HT1080 (cell line): ENCODE measurements around the gene C2orf81. TPM values are rescaled to one million over a fixed set of nuclear protein-coding genes. Genes with fewer than 3 reads are reported as not detected.
A peak's percentile ranks its signal among the peaks of the same experiment; 100 is the strongest.
"Not testable (repeated sequence)": the region's sequence is repeated elsewhere in the genome, so short reads cannot be mapped to it uniquely, and the experiment has no call there.

Experiments used
- DNase-seq: peaks from one replicate; pipeline ENCODE4 v3.0.0-alpha.2; 2015; ENCODE audit warnings: low read depth
- polyA plus RNA-seq, 2 experiments: library from polyadenylated mRNA; depleted of rRNA; stranded (reverse); fragments of >200 nt; gene quantifications; 2 replicates each; pipeline ENCODE4 v1.2.3, GENCODE V29; 2015
- total RNA-seq: library from RNA; depleted of rRNA; stranded (reverse); fragments of >200 nt; shearing (Covaris generic); gene quantifications from 2 replicates; pipeline ENCODE4 v1.2.3, GENCODE V29; 2014; rRNA removed

C2orf81 gene
- 0.37 and 2.2 TPM in 2 replicates for total RNA-seq
- 1.3 and 2.9 TPM in 2 replicates for polyA plus RNA-seq (2015; cell fraction: cytosol; rRNA removed)
- 1.9 and 2.3 TPM in 2 replicates for polyA plus RNA-seq (2015; cell fraction: nucleus; rRNA removed)

DNA sequence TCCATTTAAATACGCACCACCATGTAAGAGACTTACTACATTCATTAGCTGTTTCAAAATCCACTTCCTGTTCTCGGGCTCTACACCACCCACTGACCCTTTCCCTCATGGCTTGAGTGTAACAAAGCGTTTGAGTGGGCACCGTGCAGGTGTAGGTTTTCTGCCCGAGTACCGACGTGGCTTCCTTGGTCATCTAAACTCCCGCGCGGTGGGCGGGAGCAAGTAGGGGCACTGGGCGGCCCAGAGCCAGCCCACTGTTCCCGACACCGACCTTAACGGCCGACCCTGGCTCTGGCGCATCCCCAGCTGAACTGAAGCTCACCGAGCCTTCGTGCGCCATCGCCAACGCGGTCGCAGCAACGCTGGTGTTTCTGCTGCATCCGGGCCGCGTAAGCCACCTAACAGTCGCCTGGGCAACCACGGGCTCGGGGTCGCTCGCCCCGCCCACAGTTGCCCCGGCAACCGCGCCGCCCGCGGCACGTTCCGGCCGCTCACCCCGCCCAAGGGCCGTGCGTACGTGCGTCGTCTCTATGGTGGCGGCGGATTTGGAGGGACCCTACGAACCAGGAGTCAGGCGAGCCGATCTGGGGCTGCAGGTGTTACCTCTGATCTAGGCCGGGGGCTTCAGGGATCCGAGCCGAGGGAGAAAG, at the start of gene C2orf81, which contains the start of gene WDR54:
C2orf81 (minus strand) TSS at position 399 of the 650 bp plus-strand sequence; CDS start at position 340, 59 bp downstream.
WDR54 (plus strand) TSS at position 510 of the 650 bp plus-strand sequence. CDS start 424 bp downstream, outside the sequence.
- DNase-seq, result peak; percentile 93

DNA sequence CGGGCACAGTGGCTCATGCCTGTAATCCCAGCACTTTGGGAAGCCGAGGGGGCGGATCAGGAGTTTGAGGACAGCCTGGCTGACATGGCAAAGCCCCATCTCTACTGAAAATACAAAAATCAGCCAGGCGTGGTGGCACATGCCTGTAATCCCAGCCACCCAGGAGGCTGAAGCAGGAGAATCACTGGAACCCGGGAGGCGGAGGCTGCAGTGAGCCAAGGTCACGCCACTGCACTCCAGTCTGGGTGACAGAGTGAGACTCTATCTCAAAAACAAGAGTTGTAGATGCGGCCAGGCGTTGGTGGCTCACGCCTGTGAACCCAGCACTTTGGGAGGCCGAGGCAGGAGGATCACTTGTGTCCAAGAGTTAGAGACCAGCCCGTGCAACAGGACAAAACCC, 49.3 kb upstream of the C2orf81 start:
- DNase-seq, result not testable (repeated sequence)

DNA sequence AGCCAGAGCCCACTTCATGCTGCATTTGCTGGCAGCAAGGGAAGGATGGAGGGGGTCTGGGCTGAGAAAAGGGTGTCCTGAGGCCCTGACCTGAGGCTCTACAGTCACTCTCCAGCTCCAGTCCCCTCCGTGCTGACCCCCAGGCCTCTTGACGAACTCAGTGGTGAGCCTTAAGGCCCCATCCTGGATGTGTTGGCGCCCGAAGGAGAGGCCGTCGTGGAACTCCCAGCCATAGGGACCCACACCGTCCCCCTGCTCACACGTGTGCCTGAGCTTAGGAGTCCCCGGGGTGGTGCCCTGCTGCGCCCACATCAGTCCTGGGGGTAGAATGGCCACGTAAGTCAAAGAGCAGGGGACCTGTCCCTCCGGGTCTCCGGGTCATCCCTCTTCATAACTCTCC, 43.0 kb upstream of the C2orf81 start:
- DNase-seq, result no peak

DNA sequence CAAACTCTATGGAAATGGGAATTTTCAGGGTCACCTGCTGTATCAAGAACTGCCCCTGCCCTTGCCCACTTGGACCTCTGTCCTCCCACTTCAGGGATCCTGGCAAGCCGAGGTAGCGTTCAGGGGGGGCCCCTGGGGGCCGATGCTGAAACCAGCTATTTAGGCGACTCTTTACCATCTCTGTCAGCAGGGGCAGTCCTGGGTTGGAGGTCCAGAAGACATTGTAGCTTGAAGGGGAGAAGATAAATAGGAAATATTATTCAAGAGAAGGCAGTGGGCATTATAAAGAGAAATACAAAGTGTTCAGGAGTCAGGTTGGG, 41.3 kb upstream of the C2orf81 start:
- no peak for DNase-seq

DNA sequence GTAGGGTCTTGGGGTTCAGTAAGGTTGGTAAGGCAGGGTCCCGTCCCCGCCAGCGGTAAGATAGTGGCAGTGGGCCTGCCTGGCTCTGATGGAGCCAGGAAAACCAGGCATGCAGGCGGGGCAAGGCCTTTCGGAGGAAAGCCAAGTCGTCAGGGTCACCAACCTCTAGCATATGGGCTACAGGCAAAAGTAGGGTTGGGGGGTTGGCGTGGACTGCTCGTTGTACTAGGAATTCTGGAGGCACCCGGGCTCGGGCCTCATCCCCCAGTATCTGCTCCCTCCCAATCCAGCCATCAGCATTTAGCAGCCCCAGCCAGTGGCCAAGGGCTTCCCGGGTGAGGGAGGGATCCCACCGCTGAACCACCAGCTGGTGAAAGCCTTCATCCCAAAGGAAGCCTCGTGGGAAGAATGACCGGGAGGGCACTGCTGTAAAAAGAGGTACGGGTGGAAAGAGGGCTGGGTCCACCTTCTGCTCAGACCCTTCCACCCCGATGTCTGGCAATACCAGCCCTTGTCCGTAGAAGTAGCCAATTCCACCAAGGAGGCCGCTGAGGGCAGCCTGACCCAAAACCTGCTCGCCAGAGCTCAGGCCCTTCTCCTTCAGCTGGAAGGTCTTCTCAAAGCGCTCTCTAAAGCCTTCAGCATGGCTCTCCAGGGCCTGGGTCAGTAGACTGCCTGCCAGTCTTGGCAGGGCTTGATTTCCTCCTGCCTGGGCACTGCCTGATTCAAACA, 40.8 kb upstream of the C2orf81 start:
- no peak for DNase-seq

DNA sequence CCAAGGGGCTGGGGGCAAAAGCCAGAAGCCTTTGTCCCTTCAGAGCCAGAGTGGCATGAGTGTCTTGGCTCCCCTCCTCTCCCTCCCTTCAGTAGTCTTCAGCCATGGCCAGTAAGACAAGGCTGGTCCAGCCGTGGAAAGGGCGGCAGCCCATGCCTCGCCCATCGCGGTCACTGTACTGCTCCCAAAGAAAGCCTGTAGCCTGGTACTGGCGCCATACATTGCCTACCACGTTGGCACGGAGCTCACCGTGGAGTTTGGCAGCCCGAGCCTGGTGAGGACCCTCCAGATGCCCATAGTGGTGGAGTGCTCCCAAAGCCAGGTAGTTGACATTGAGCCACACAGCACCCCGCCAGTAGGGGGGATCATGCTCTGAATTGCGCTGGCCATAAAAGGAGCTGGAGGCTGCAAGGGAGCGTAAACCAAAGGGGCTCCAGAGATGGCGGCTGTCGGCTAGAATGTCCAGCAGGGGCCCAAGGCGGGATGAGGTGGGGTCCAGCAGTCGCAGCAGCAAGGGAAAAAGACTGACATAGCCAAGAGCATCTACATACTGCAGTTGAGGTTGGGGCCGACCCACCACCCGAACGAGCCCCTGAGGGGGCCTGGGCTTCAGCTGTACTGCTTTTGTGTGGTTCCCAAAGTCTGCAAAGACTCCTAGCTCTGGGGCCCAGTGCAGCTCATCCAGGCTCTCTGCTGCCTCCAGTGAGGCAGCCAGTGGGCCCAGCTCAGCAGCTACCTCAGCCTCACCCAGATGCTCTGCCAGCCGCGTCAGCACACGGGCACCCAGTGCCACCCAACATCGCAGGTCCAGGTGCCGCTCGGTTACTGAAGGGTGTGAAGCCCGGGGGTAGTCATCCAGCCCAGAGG, 40.0 kb upstream of the C2orf81 start:
- DNase-seq, result no peak

DNA sequence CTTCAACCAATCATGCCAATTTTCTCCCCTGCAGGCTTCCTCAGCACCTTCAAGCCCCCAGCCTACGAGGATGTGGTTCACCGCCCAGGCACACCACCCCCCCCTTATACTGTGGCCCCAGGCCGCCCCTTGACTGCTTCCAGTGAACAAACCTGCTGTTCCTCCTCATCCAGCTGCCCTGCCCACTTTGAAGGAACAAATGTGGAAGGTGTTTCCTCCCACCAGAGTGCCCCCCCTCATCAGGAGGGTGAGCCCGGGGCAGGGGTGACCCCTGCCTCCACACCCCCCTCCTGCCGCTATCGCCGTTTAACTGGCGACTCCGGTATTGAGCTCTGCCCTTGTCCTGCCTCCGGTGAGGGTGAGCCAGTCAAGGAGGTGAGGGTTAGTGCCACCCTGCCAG, 38.8 kb upstream of the C2orf81 start:
- not testable (repeated sequence) for DNase-seq

DNA sequence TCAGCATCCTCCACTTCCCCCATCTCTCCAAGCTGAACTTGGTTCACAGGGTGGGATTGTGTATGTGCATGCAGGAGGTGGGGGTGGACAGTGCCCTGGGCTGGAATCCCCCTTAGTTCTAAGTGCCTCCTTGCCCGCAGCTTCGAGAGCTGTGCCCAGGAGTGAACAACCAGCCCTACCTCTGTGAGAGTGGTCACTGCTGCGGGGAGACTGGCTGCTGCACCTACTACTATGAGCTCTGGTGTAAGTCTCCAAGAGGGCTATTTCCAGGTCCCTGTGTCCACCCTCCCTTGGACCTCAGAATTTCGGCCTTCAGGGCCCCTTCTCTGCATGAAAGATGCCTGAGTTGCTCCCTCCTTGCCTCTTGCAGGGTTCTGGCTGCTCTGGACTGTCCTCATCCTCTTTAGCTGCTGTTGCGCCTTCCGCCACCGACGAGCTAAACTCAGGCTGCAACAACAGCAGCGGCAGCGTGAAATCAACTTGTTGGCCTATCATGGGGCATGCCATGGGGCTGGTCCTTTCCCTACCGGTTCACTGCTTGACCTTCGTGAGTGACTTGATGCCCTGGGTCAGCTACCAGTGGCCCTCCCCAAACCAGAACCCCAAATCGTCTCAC, 38.2 kb upstream of the C2orf81 start:
- not testable (repeated sequence) for DNase-seq

DNA sequence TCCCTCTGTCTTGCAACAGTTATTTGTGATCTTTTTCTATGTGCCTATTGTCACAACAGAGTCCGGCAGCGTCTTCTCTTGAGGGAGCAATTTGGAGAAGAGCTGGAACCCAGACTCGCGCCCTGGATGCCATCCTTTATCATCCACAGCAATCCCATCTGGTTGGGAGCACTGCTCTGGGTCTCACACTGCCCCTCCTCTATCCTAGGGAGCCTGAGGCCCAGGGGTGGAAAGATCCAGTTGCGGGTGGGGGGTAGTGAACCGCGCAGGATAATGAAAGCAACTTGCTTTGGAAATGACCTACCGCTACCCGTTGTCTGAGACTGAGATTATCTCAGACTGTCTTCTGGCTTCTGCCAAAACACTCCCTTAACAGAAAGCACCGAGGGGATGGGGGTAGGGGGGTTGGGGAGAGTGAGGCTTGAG, 37.5 kb upstream of the C2orf81 start:
- DNase-seq, result no peak

DNA sequence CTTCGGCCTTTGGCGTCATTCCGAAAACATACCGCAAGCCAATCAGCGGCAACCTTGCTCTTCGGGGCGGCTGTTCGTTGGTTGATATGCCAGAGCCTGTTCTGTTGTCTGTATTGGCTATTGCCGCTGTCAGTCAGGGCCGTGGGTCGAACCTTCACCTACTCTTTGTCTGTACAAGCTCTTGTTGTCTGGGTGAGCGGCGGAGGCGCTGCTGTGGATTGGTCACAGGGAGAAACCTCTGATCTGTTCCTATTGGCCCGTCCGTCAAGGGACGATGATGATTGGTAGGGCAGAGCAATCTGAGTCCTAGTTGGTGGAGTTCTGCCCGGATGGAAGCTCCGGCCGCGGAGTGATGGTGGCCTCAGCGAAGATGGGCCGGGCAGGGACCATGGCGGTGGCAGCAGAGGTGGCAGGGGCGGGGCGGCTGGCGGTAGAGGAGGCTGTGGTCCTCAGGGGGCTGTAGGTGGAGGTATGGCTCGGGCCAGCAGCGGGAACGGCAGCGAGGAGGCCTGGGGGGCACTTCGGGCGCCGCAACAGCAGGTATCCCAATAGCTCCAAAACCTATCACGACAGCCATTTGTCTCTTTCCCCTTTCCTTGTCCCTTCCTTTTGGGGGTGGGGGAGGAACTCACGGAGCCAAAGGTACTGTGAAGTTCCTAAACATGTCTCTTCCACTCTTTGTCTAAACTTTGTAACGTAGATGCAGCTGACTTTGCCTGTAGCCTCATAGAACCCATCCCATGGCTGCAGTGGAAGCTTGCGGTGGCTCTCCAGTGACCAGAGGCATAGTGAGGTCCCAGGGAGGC, 36.9 kb upstream of the C2orf81 start, which contains the start of gene WBP1:
WBP1 (plus strand) TSS at position 307 of the 806 bp plus-strand sequence; CDS start at position 472, 165 bp downstream.
- peak; percentile 100 for DNase-seq

DNA sequence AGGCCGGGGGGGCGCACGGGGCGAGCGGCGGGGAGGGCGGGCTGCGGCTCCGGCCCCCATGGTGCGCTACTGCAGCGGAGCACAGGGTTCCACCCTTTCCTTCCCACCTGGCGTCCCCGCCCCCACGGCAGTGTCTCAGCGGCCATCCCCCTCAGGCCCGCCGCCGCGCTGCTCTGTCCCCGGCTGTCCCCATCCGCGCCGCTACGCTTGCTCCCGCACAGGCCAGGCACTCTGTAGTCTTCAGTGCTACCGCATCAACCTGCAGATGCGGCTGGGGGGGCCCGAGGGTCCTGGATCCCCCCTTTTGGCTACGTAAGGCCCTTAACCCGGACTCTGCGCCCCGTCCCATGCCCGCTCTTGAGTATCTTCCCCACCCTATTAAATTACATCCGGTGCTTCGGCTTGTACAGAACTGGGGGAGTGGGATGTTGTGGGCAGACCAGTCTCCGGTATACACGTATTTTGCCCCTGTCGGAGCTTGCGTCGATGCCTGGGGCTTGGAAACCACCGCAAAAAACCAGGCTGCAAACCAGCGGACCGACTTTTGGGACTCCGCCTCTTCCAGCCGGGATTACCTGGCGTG, 36.2 kb upstream of the C2orf81 start:
- no peak for DNase-seq

DNA sequence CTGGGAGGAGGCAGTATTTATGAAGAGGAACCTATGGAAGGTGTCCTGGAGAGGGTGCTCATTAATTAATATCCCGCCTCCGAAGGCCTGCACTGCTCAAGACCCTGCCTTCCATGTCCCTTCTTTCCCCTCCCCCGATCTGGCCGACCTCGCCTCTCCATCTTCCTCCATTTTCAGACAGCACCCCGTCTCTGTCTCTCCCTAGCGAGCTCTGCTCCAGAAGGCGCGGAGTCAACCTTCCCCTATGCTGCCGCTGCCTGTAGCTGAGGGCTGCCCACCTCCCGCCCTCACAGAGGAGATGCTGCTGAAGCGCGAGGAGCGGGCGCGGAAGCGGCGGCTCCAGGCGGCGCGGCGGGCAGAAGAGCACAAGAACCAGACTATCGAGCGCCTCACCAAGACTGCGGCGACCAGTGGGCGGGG, 35.7 kb upstream of the C2orf81 start:
- no peak for DNase-seq

DNA sequence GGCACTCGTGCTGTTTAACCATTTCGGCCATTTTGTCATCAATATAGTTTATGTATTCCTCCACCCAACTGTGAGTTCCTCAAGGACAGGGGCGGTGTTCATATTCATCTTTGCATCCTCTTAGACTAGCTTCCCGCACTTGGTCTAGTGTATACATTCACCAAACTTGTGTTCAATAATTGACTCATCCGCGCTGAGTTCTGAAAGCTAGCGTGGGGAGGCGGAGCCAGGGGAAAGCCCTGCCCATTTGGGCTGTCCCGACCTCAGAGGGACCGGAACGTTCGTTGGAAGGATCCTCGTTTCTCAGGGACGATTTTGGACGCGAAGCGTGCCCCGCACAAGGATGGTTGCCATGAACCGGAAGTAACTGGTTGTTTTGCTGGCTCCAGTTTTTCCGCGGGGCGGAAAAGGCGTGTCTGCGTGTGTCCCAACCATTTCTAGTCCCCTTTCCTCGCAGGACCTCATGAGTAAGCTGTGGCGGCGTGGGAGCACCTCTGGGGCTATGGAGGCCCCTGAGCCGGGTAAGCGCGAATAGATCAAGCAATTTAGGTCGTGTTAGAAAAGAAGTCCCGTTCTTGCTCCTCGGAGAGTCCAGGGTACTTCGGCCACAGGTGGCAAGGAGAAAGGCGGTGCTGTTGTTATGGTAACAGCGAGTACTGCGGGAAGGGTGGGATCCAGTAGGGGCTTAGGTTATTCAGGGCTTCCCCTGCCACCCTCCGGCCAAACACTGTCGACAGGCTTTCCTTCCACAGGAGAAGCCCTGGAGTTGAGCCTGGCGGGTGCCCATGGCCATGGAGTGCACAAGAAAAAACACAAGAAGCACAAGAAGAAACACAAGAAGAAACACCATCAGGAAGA, 33.5 kb upstream of the C2orf81 start, which contains the start of gene INO80B:
INO80B (plus strand) TSS at position 434 of the 858 bp plus-strand sequence; CDS start at position 464, 30 bp downstream.
- DNase-seq, result peak; percentile 95

DNA sequence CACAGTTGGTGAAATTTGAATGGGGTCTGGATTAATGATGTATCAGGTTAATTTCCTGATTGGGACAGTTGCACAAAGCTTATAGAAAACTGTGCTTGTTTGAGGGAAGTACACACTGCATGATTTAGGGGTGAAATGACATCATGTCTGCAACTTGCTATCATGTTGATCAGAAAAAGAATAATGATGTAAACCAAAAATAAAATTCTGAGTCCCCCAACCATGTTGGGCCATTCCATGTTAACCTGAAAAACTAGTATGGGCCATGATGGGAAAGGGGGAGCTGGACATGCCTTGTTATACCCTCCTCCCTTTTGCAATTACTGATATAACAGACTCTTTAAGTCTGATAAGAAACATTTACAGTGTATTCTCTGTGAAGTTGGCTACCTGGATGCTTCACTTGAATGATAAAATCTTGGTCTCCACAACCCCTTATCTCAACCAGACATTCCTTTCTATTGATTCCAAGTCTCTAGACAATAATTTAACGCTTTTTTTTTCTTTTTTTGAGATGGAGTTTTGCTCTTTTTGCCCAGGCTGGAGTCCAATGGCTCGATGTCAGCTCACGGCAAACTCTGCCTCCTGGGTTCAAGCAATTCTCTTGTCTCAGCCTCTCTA, 29.3 kb upstream of the C2orf81 start:
- no peak for DNase-seq

DNA sequence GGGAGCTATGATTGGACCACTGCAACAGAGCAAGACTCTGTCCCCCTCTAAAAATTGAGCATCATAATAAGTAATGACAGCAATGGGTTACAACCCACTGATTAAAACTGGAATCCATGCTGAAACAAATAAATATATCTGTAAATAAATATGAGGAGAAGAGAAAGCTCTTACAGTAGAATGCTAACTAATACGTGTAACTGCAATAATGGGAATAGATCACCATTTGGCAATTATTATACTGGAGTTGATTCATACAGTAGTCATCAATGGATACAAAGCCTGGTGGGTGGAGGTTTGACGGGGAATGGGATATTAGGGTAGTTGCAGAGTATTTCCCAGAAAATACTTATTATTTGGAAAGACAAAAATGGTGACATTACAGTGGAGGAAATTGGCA, 27.4 kb upstream of the C2orf81 start:
- DNase-seq, result no peak

DNA sequence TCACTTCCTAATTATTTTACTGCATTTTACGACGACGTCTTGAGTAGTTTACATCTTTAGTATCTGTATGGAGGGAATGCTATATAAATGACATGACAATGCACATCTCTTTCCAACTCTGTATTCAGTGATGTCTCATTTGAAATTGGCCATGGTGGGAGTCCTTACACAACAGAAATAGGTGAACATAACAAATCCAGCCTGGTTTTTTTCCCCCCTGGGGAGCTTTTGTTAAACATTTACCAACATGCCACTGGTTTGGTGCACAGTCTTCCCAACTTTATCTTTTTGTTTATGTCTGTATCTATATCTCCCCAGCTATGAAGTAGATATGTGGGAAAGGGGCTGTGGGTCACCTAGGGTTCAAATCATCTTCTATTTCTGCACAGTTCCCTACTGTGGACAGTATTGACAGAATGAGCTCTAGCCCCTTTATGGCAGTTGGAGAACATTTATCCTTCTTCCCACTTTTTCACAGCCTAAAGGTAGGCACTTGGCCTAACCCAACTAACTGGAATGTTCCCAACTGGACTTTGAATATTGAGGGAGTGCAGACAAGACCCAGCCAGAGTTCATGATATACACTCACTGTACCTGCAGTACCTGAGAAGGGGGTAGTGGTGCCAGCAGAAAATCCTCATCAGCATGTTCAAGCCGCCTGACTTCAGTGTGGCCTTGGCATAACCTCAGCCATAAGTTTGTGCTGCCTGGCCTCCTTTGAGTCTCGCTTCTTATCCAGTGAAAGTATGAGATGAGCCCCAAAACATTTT, 26.0 kb upstream of the C2orf81 start:
- DNase-seq, result no peak
